Stimulated activated CD4-positive, alpha-beta T cell treated with anti-CD3 and anti-CD28 coated beads, Interleukin-4, amount 100 ng/mL, for 48 hours (primary cell): ENCODE data around the gene TOMM22.
"Not testable (repeated sequence)": the region's sequence is repeated elsewhere in the genome, so short reads cannot be mapped to it uniquely, and the experiment has no call there.

Experiments used
- DNase-seq, 2 donors: peaks; one replicate each; pipeline ENCODE4 v3.0.0-alpha.2; 2020; ENCODE audit warnings: low read depth in 2 of 2

The TOMM22 gene

GRCh38 chr22:38681582-38682335, at the start of gene TOMM22:
TSS of gene TOMM22 (plus strand) at chr22:38681957. CDS start at chr22:38681979, 22 bp downstream.
- peak; percentile 79 to 84 for DNase-seq

- DNase-seq = no peak
These were observed 49.2 kb upstream of the TOMM22 start for GRCh38 chr22:38632528-38632927.

GRCh38 chr22:38638216-38638615, 43.5 kb upstream of the TOMM22 start:
- DNase-seq = no peak

DNA sequence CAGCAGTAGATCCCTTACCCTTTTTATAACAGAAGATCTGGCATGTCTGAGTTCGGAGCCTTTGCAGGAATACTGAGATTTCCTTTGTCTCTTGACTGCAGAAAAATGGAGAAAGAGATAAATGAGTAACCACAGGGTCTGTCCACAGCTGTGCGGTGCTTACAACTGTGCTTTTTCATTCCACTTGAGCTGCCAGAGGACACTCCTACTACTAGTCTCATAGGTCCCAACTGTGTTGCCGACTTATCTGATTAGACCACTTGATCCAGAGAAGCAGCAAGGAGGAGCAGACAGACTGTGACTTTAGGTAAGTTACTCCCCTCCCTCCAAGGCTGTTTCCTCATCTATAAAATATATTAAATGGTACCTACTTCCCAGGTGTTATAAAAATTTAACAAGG, 43.0 kb upstream of the TOMM22 start:
- no peak for DNase-seq

- no peak for DNase-seq
These were observed 40.2 kb upstream of the TOMM22 start for GRCh38 chr22:38641476-38642040.

- DNase-seq = not testable (repeated sequence)
These were observed 37.5 kb upstream of the TOMM22 start for GRCh38 chr22:38644245-38644644.

- no peak for DNase-seq
These were observed 36.3 kb upstream of the TOMM22 start for GRCh38 chr22:38645430-38645829.

- no peak for DNase-seq
These were observed 31.8 kb upstream of the TOMM22 start for GRCh38 chr22:38649841-38650522.

DNA sequence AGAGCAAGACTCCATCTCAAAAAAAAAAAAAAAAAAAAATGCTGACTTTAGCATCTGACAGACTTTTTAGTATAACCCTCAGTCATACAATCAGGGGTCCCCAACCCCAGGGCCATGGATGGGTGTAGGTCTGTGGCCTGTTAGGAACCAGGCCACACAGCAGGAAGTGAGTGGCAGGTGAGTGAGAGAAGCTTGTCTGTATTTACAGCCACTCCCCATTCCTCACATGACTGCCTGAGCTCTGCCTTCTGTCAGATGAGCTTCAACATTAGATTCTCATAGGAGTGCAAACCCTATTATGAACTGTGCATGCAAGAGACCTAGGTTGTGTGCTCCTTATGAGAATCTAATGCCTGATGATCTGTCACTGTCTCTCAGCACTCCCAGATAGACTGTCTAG, 28.9 kb upstream of the TOMM22 start:
- DNase-seq = no peak

- no peak for DNase-seq
These were observed 28.0 kb upstream of the TOMM22 start for GRCh38 chr22:38653741-38654140.

DNA sequence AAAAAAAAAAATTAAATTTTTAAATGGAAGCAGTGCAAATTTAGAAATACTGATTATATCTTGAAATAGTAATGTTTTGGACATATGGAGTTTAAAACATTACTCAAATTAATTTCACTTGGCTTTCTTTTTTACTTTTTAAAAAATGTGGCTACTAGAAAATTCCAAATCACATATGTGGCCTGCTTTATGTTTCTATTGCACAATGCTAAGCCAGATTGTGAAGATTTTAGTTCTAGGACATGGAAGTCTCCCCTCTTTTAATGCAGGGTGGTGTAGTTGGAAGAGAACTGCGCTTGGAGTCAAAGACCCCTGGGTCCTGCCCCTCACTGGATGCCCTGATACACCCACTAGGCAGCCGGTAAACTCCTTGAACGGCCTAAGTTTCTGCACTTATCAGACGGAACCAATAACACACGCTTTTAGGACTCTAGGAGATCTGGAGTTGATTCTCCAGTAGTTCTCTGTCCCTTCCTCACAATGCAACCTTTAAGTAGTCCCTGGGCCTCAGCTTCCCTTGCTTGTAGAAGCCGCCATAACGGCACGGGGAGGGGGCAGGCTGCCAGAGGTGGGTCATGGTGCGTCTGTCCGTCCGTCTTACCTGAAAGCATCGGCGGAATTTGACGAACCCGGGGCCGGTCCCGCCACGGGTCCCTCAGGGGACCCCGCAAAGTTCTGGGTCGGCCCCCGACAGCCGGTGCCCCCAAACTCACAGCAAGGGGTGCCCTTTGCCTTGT, 26.1 kb upstream of the TOMM22 start:
- DNase-seq = no peak

DNA sequence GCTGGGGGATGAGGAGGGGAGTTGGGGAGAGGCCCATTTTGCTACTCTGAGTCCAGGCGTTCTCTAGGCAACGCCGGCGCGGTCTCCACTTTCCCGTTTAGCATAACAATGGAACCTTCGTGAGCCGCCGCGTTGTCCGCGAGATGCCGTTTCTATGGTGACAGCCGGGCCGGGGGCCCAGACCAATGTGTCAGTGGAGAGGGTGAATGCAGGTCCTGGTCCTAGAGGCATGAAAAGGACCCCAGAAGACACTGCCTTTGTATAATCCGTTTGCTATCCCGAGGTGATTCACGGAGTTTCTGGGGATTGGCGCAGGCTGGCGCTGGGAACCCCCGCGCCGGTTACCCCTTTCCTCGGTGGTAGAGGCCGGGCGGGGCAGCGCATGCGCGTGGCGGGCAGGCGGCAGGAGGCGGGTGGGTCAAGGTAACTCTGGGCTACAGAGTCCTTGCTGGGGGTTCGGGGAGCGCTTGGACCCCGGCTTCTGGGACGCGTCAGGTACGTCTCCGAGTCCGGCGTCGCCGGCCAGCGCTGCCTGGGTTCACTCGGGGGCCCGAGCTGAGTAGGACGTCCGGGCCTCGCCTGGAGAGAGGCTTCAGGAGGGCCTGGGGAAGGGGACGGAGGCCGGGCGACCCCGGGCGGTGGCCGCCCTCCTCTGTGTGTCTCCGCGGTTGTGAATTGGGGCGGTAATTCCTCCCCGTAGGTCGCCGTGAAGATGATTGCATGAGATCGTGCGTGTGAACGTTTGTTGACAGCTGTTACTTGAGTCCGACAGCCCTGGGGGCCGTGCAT, 25.3 kb upstream of the TOMM22 start, which contains the start of the genes CBY1 and FAM227A:
Gene CBY1, plus strand, starts transcription at position 383 of the 789 bp plus-strand sequence. CDS start 11,417 bp downstream, outside the sequence.
Gene FAM227A, minus strand, starts transcription at position 137 of the 789 bp plus-strand sequence. CDS start 6,224 bp downstream, outside the sequence.
- peak; percentile 76 to 82 for DNase-seq

DNA sequence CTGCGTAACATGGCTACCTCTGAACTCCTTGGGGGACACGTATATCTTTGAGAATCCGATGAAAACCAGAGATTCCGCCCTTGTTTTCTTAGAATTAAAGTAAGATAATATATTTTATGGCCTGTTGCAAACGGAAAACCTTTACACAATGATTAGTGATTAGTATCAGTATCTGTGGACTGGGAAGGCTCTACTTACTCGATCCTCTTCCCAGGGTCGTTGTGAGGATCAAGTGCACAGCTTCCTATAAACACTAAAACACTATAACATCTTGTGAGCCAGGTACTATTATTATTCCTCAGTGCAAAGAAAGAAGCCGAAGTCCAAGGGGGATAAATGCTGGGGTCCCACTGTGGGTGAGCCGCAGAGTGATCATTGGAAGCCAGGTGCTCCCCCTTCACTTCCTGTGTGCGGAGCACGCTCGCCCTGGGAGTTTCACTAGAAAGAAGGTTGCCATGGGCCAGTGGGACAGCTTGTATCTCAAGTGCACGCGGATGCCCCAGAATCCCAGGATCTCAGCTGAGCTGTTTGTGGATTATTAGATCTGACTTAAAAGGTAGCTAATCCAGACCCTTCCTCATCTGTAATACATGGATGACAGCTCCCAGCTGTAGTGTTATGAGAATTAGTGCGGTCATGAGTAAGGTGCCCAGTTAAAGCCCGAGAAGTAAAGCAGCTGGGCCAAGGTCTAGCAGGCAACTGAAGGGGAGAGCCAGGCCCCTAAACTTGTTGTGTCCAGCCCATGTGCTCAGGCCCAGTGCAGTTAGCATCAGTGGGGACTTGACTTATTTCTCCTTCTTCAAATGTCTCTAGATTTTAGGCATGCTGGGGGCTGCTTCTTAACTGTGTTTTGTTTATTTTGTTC, 24.5 kb upstream of the TOMM22 start:
- peak; percentile 28 to 30 for DNase-seq

GRCh38 chr22:38674888-38675287, 6.9 kb upstream of the TOMM22 start:
- DNase-seq = no peak

- DNase-seq = no peak
These were observed 5.9 kb upstream of the TOMM22 start for GRCh38 chr22:38675833-38676232.

DNA sequence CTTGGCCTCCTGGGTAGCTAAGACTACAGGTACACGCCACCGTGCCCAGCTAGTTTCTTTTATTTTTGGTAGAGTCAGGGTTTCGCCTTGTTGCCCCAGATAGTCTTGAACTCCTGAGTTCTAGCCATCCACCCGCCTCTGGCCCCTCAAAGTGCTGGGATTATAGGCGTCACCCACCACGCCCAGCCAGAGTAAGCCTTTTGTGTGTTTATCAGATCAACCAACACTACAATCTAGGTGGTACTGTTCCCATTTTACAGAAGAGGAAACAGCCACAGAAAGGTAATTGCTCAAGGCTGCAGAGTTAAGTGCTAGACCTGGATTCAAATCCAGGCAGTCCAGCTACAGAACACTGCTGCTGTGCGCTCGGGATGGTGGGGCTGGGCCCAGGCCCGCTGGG, 3.1 kb downstream of the TOMM22 start:
- no peak for DNase-seq

GRCh38 chr22:38685761-38686160, 4.0 kb downstream of the TOMM22 start:
- no peak for DNase-seq

DNA sequence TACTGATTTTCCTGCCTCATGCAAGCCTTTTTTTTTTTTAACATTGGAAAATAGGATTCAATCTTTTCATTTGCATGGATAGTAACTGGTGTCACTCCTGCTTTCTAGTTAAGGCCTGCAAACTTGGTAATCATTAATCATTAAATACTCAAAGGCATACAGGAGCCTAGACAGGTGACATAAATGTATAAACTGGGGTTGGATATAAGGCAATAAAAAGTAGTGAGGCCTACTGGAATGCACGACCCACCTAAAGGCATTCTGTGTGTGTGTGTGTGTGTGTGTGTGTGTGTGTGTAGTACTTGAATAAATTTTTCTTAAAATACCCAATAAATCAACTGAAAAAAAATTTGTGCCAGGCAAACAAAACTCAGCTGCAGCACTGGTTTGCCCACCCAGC, 7.9 kb downstream of the TOMM22 start:
- DNase-seq = no peak

- no peak for DNase-seq
These were observed 12.3 kb downstream of the TOMM22 start for GRCh38 chr22:38694049-38694448.

GRCh38 chr22:38694940-38695339, 13.2 kb downstream of the TOMM22 start:
- DNase-seq = no peak
